ENCODE data around the gene PARP15.

The PARP15 gene

GRCh38 chr3:122674339-122674738 is 96.9 kb downstream of the PARP15 start:
- no peak overlapping the region for H3K4me3 ChIP-seq (ENCODE audit: low read depth, low read length)
- TF ChIP-seq CTCF (IDR thresholded peaks at IDR 0.05; ENCODE audit: low read depth, low read length) = no peak

- TF ChIP-seq CTCF (IDR thresholded peaks at IDR 0.05; ENCODE audit: low read depth, low read length) = no peak
- no peak overlapping the region for H3K4me3 ChIP-seq (ENCODE audit: low read depth, low read length)
These were observed 99.3 kb downstream of the PARP15 start for GRCh38 chr3:122676759-122677158.

- H3K4me3 ChIP-seq (ENCODE audit: low read depth, low read length) = no peak overlapping the region
- TF ChIP-seq CTCF (IDR thresholded peaks at IDR 0.05; ENCODE audit: low read depth, low read length) = no peak
These were observed 99.8 kb downstream of the PARP15 start for GRCh38 chr3:122677216-122677615.

- no peak overlapping the region for H3K4me3 ChIP-seq (ENCODE audit: low read depth, low read length)
- no peak for TF ChIP-seq CTCF (IDR thresholded peaks at IDR 0.05; ENCODE audit: low read depth, low read length)
These were observed 101.1 kb downstream of the PARP15 start for GRCh38 chr3:122678506-122678905.

- H3K4me3 ChIP-seq (ENCODE audit: low read depth, low read length) = peak overlapping the region; percentile 33
- TF ChIP-seq CTCF (IDR thresholded peaks at IDR 0.05; ENCODE audit: low read depth, low read length) = peak; percentile 51
These were observed 101.8 kb downstream of the PARP15 start for GRCh38 chr3:122679085-122679881.

GRCh38 chr3:122679882-122680474 is 102.5 kb downstream of the PARP15 start:
- TF ChIP-seq CTCF (IDR thresholded peaks at IDR 0.05; ENCODE audit: low read depth, low read length) = no peak
- peak overlapping the region; percentile 82 for H3K4me3 ChIP-seq (ENCODE audit: low read depth, low read length)
